SK-N-MC (cell line): ENCODE results near the gene AMPD2.

Source experiments
- EZH2 ChIP-seq: fragments of 200-600 bp; sonication (generic); IDR thresholded peaks from one replicate; pipeline ENCODE4 v1.6.1; 2017; ENCODE audit warnings: antibody characterized with exemption
- POLR2AphosphoS5 ChIP-seq: IDR thresholded peaks from 2 replicates; pipeline ENCODE4 v1.6.1; 2012; ENCODE audit warnings: mild to moderate bottlenecking, low read depth, low read length, borderline replicate concordance

DNA sequence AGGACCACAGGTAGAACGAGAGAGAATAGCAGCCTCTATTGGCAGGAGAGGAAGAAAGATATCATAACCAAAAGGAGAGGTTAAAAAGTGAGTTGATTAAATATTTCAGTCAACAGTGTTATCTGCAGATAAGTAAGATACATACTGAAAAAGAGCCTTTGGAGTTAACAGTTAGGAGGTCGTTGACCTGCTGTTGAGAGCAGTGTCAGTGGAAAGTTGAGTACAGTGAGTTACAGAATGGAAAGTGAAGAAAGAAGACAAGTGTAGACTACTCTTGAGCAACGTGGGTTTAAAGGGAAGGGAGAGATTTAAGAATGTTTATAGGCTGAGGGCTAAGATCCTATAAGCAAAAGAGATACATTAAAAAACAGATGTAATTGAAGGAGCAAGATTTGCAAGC is 30.5 kb upstream of the AMPD2 start:
- TF ChIP-seq EZH2 (no peak), POLR2AphosphoS5 (no peak)
